Left ventricle myocardium superior (tissue), 1 donor: Measurements from ENCODE around the gene SLC26A4. TPM values are rescaled to one million over a fixed set of nuclear protein-coding genes. Genes with fewer than 3 reads are reported as not detected.

Experiments used
- ATAC-seq: fragments of 200-7000 bp; cut with Tn5 transposase; one replicate; pipeline ENCODE4 v1.9.1; 2020; ENCODE audit warnings: mild to moderate bottlenecking, moderate library complexity
- DNase-seq: peaks from one replicate; pipeline ENCODE4 v3.0.0-alpha.2; 2020
- intact Hi-C: fragments of 100-400 bp; cut with micrococcal nuclease; formaldehyde crosslinking; loops from one replicate; pipeline ENCODE4 v1.11.0; 2022
- total RNA-seq: library from RNA; stranded (reverse); fragmentation: NEBNext Ultra II Directional; extraction: Animal tissue kit (Norgen Biotek cat#: 25700); gene quantifications from one replicate; pipeline ENCODE4 v1.2.1, GENCODE V29; 2021
- donor health status: DM: no; HTN: yes; CAD: no; lungs with severe emphysema.

SLC26A4 gene
- total RNA-seq, 1 donor from 2014 or later: 0.40 TPM

- DNase-seq: no peak
- ATAC-seq: no peak
- intact Hi-C loops: no loop called here
Observed at GRCh38 chr7:107652642-107653041, 8.0 kb upstream of the SLC26A4 start.

DNA sequence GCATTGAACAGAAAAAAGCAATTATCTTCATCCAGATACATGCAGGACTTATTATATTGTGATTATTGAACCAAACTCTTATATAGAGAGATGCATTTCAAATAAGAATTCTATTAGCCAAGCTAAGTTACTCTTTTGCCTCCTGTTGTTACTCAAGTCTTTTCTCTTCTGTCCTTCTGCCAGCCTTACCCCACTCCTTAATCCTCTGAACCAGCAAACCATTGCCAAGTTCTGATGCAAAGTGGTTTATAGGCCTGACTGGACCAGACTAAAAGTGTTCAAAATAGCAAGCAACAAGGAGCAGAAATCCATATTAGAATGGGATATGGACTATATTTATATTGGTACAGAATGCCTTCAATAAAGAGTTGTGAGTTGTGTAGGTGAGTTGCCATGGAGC, 2.2 kb upstream of the SLC26A4 start:
- ATAC-seq (no peak), DNase-seq (no peak)
- intact Hi-C loops: no loop called here

DNA sequence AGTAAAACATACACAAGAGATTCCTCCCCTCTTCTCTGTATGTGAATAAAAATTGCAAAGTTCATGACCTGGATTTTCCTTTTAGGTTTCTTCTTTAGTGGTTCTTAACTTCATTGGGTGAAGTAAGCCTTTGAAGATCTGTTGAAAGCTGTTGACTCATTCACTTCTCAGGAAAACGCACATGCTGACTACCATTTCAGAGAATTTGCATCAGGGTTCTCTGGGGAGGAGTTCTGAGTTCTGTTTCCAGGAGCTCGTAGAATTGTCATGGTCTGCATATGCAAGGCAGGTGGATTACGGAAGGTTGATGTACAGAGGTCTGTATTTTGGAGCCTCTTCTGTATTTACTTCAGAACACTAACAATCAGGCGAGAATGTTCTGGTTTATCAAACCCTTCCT, 962 bp upstream of the SLC26A4 start:
- intact Hi-C loops: no loop called here
- ATAC-seq: no peak
- no peak for DNase-seq

GRCh38 chr7:107661081-107661864, 645 bp downstream of the SLC26A4 start:
- intact Hi-C loops: no loop called here
- DNase-seq (peak; percentile 73), ATAC-seq (peak; percentile 95)

GRCh38 chr7:107661865-107662379, 1.3 kb downstream of the SLC26A4 start:
- no peak for DNase-seq
- ATAC-seq: no peak
- intact Hi-C loops: no loop called here

GRCh38 chr7:107663196-107663595, 2.6 kb downstream of the SLC26A4 start:
- no peak for DNase-seq
- ATAC-seq: no peak
- intact Hi-C loops: no loop called here

GRCh38 chr7:107666790-107667189, 6.2 kb downstream of the SLC26A4 start:
- intact Hi-C loops: no loop called here
- DNase-seq (no peak), ATAC-seq (no peak)

GRCh38 chr7:107667341-107667740, 6.7 kb downstream of the SLC26A4 start:
- no peak for DNase-seq
- no peak for ATAC-seq
- intact Hi-C loops: no loop called here

GRCh38 chr7:107668296-107668695, 7.7 kb downstream of the SLC26A4 start:
- ATAC-seq: no peak
- intact Hi-C loops: no loop called here
- DNase-seq: no peak

DNA sequence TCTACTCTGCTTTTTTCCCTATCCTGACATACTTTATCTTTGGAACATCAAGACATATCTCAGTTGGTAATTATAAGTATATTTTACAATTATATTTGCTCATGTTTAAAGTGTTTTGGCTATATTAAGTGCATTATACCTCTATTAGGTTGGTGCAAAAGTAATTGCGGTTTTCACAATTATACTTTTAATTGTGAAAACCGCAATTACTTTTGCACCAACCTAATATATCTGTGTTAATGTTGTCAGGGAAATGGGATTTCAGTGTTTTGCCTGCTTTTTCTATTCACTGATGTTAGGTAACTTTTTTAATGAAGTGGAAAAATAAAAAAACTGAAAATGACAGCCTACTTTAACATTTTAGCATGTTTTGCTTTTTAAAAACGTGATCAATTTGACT, 11.6 kb downstream of the SLC26A4 start:
- ATAC-seq: no peak
- DNase-seq: no peak
- intact Hi-C loops: no loop called here

- ATAC-seq (no peak), DNase-seq (no peak)
- intact Hi-C loops: no loop called here
Observed at GRCh38 chr7:107676249-107676648, 15.6 kb downstream of the SLC26A4 start.

- ATAC-seq (no peak), DNase-seq (no peak)
- intact Hi-C loops: loop anchor here (1.0 kb wide), 1 partner anchor 34 kb away; no protein-coding TSS in a partner anchor
Observed at GRCh38 chr7:107678110-107678753, 17.6 kb downstream of the SLC26A4 start.

- no peak for DNase-seq
- no peak for ATAC-seq
- intact Hi-C loops: no loop called here
Observed at GRCh38 chr7:107680478-107680877, 19.9 kb downstream of the SLC26A4 start.

DNA sequence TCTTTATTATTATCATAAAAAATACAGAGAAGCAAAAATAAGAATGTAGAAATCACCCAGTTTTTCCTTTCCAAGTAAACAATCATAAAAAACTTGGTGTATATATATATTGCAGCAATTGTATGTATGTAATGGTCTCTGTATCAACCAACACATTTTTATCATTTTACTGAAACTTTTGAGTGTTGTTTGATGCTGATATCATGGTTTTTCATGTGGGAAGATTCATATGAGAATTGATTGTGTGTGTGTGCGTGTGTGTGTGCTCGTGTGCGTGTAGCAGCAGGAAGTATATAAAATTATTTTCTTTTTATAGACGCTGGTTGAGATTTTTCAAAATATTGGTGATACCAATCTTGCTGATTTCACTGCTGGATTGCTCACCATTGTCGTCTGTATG, 22.3 kb downstream of the SLC26A4 start:
- intact Hi-C loops: no loop called here
- DNase-seq: no peak
- no peak for ATAC-seq

DNA sequence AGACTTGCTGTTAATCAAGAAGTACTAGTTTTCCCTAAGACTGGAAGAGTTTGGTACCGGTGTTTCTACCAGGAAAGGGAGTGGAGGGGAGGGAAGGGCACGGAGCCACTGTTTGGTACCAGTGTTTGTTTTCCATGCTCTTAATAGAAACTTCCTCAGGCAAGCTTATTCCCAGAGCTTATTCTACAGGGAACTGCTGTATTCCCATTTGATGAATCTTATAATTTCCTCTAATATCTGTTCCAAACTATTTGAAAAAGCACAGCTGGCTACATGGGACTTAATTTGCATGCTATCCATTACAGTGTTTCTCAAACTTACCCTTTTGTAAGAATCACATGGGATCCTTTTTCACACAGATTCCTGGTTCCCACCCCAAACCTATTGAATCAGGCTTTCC, 23.7 kb downstream of the SLC26A4 start:
- intact Hi-C loops: no loop called here

DNA sequence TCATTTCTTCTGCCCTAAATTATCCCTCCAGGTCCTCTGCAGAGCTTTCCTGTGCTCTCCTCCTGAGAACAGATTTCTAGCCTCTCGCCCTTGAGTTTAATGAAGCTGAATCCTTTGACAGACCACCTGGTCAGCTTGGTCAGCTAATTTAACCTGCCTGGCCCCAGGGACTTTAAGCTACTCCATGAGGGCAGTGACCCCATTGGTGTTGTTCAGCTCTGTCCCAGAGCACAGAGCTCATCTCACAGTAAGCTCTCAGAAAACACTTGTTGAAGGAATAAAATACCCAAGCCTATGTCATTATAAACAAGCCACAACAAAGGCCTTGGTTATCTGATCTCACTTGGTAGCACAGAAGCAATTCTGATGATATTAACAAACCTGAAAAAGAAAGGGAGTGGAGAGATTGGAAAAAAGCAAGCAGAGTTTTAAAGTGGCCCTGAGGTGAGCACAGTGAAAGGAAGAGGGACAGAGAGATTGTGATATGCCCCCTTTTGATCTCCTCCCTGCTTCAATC, 24.4 kb downstream of the SLC26A4 start:
- intact Hi-C loops: no loop called here
- DNase-seq: no peak

More for the DNA sequence above, 23.7 kb downstream of the SLC26A4 start:
- ATAC-seq (peak; percentile 55), DNase-seq (no peak)

GRCh38 chr7:107686816-107687387, 26.3 kb downstream of the SLC26A4 start:
- intact Hi-C loops: no loop called here
- DNase-seq (no peak), ATAC-seq (no peak)

More for the DNA sequence above, 24.4 kb downstream of the SLC26A4 start:
- ATAC-seq: no peak

- ATAC-seq: no peak
- intact Hi-C loops: no loop called here
- no peak for DNase-seq
Observed at GRCh38 chr7:107687656-107688055, 27.0 kb downstream of the SLC26A4 start.

DNA sequence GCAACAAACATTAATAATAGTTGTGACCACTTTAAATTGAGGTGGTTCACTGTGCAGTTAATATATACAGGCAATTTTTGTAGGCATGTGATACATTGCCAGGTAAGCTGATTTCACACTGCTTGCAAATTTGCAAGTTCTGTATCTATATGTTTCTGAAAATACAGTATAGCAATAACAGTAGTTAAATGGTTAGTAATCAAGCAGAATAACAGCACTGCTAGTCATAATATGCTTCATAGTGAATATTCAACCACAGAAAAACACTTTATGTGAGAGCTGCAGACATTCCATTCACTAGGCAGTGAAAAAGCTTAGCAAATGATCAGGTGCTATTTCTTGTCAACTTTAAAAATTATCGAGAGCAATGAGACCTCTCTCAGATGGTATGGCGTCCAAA, 28.9 kb downstream of the SLC26A4 start:
- no peak for ATAC-seq
- intact Hi-C loops: no loop called here
- DNase-seq: no peak

DNA sequence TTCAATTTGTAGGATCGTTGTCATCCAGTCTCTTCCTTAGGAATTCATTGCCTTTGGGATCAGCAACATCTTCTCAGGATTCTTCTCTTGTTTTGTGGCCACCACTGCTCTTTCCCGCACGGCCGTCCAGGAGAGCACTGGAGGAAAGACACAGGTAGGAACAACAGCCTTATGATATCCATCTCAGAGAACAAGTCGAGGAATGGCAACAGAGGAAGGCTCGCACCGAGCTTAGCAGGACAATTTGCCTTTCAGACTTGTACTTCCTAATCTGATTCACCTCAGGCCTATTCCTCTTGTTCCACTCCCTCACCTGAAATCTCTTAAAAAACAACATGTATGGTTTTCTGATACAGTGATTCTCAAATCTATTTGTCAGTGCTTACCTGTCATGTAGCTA, 29.5 kb downstream of the SLC26A4 start:
- DNase-seq (no peak), ATAC-seq (no peak)
- intact Hi-C loops: no loop called here
